HG02642 (cell line): ENCODE data around the gene RBM44.
A peak's percentile ranks its signal among the peaks of the same experiment; 100 is the strongest.
"Not testable (repeated sequence)": the region's sequence is repeated elsewhere in the genome, so short reads cannot be mapped to it uniquely, and the experiment has no call there.

Source experiments
- ATAC-seq: cut with Tn5 transposase; IDR thresholded peaks from one replicate; pipeline ENCODE4 v1.9.1; 2021; ENCODE audit warnings: mild to moderate bottlenecking; ENCODE audit not compliant: unreplicated experiment, poor library complexity

Gene RBM44

GRCh38 chr2:237774811-237775553 lies 23.6 kb upstream of the RBM44 start:
- ATAC-seq = peak; percentile 58

GRCh38 chr2:237779521-237779920 lies 19.1 kb upstream of the RBM44 start:
- ATAC-seq = no peak

GRCh38 chr2:237782181-237782580 lies 16.4 kb upstream of the RBM44 start:
- no peak for ATAC-seq

GRCh38 chr2:237783678-237784077 lies 14.9 kb upstream of the RBM44 start:
- ATAC-seq = not testable (repeated sequence)

GRCh38 chr2:237786936-237787335 lies 11.6 kb upstream of the RBM44 start:
- ATAC-seq = no peak

GRCh38 chr2:237790353-237790752 lies 8.2 kb upstream of the RBM44 start:
- no peak for ATAC-seq

GRCh38 chr2:237791977-237792727 lies 6.4 kb upstream of the RBM44 start:
- ATAC-seq = no peak

GRCh38 chr2:237797253-237797652 lies 1.3 kb upstream of the RBM44 start:
- no peak for ATAC-seq

- no peak for ATAC-seq
Measured at GRCh38 chr2:237799060-237799428, 465 bp downstream of the RBM44 start.

- ATAC-seq = no peak
Measured at GRCh38 chr2:237801466-237801865, 2.9 kb downstream of the RBM44 start.

GRCh38 chr2:237806334-237806733 lies 7.8 kb downstream of the RBM44 start:
- no peak for ATAC-seq

GRCh38 chr2:237815637-237816036 lies 17.1 kb downstream of the RBM44 start:
- ATAC-seq = no peak

GRCh38 chr2:237816531-237816930 lies 18.0 kb downstream of the RBM44 start:
- ATAC-seq = no peak

GRCh38 chr2:237818066-237818473 lies 19.5 kb downstream of the RBM44 start:
- no peak for ATAC-seq

GRCh38 chr2:237819231-237819630 lies 20.7 kb downstream of the RBM44 start:
- no peak for ATAC-seq

GRCh38 chr2:237820421-237820820 lies 21.8 kb downstream of the RBM44 start:
- ATAC-seq = no peak

GRCh38 chr2:237823544-237823943 lies 25.0 kb downstream of the RBM44 start:
- no peak for ATAC-seq

- ATAC-seq = no peak
Measured at GRCh38 chr2:237824085-237824484, 25.5 kb downstream of the RBM44 start.

GRCh38 chr2:237827421-237827987 lies 28.9 kb downstream of the RBM44 start:
- no peak for ATAC-seq

GRCh38 chr2:237830522-237830921 lies 31.9 kb downstream of the RBM44 start:
- no peak for ATAC-seq

- no peak for ATAC-seq
Measured at GRCh38 chr2:237833546-237833945, 35.0 kb downstream of the RBM44 start.
